Keratinocyte (primary cell): ENCODE measurements around the gene LRCOL1. TPM values are rescaled to one million over a fixed set of nuclear protein-coding genes. Genes with fewer than 3 reads are reported as not detected.

Source experiments
- DNase-seq: peaks from one replicate; pipeline ENCODE4 v3.0.0-alpha.2; 2011; ENCODE audit warnings: low read depth, missing footprints, low spot score
- FAIRE-seq: peaks from 2 replicates; lab custom pipeline; 2011; peaks lifted over from hg19 to GRCh38; lab: Jason Lieb, UNC
- H2AFZ ChIP-seq: 2 replicates; pipeline ENCODE4 v1.6.0; 2012; ENCODE audit warnings: low read length, control low read depth, inconsistent platforms; ENCODE audit not compliant: control insufficient read depth
- H3K27ac ChIP-seq: 2 replicates; pipeline ENCODE4 v1.5.1; 2011; ENCODE audit warnings: low read length; ENCODE audit not compliant: control insufficient read depth, insufficient read depth
- H3K27me3 ChIP-seq: 3 replicates; pipeline ENCODE4 v1.6.0; 2011; ENCODE audit warnings: low read length; ENCODE audit not compliant: control insufficient read depth, insufficient read depth; ENCODE audit errors: extremely low read depth
- H3K36me3 ChIP-seq, 2 experiments: 2 replicates in 1 of 2; 3 replicates in 1 of 2; pipeline ENCODE4 v1.5.1; 2011; ENCODE audit warnings: low read length in 2 of 2, mild to moderate bottlenecking in 1 of 2; ENCODE audit not compliant: control insufficient read depth in 2 of 2, insufficient read depth in 2 of 2; ENCODE audit errors: extremely low read depth in 1 of 2
- H3K4me1 ChIP-seq: 3 replicates; pipeline ENCODE4 v1.5.1; 2011; ENCODE audit warnings: low read length; ENCODE audit not compliant: control insufficient read depth, insufficient read depth; ENCODE audit errors: extremely low read depth
- H3K4me2 ChIP-seq: 3 replicates; pipeline ENCODE4 v1.6.0; 2011; ENCODE audit warnings: low read depth, low read length; ENCODE audit not compliant: control insufficient read depth, insufficient read depth; ENCODE audit errors: extremely low read depth
- H3K4me3 ChIP-seq, 3 experiments: fragments of 200-600 bp in 1 of 3; sonication (generic) in 1 of 3; 2 replicates in 2 of 3; 3 replicates in 1 of 3; pipeline ENCODE4 v1.5.1; 2011 to 2016; ENCODE audit warnings: low read length in 3 of 3, mild to moderate bottlenecking in 3 of 3, control low read depth in 2 of 3, inconsistent platforms in 1 of 3, low read depth in 1 of 3, mixed read lengths in 1 of 3, mixed run types in 1 of 3, moderate library complexity in 1 of 3; ENCODE audit not compliant: control insufficient read depth in 2 of 3, insufficient read depth in 2 of 3; ENCODE audit errors: extremely low read depth in 1 of 3
- H3K79me2 ChIP-seq: 2 replicates; pipeline ENCODE4 v1.6.0; 2012; ENCODE audit warnings: low read length; ENCODE audit not compliant: control insufficient read depth, insufficient read depth
- H3K9ac ChIP-seq: 3 replicates; pipeline ENCODE4 v1.6.0; 2011; ENCODE audit warnings: low read length; ENCODE audit not compliant: control insufficient read depth, insufficient read depth; ENCODE audit errors: extremely low read depth
- H3K9me1 ChIP-seq: 3 replicates; pipeline ENCODE4 v1.6.0; 2011; ENCODE audit warnings: low read length; ENCODE audit not compliant: control insufficient read depth, insufficient read depth; ENCODE audit errors: extremely low read depth
- H3K9me3 ChIP-seq: 2 replicates; pipeline ENCODE4 v1.5.1; 2012; ENCODE audit warnings: low read depth, low read length; ENCODE audit not compliant: control insufficient read depth
- H4K20me1 ChIP-seq: 3 replicates; pipeline ENCODE4 v1.6.0; 2011; ENCODE audit warnings: low read length; ENCODE audit not compliant: control insufficient read depth, insufficient read depth; ENCODE audit errors: extremely low read depth
- CTCF ChIP-seq, 3 experiments: IDR thresholded peaks in 1 of 3; conservative IDR thresholded peaks in 1 of 3; optimal IDR thresholded peaks in 1 of 3; 2 replicates in 2 of 3; 3 replicates in 1 of 3; pipeline versions ENCODE3 to v1.5.1; 2011; ENCODE audit warnings: low read length in 3 of 3, mild to moderate bottlenecking in 3 of 3, moderate library complexity in 2 of 3, control low read depth in 1 of 3, inconsistent platforms in 1 of 3; ENCODE audit not compliant: insufficient read depth in 2 of 3; ENCODE audit errors: extremely low read depth in 1 of 3
- EZH2 ChIP-seq: IDR thresholded peaks from one replicate; pipeline ENCODE4 v1.6.1; 2012; ENCODE audit warnings: inconsistent platforms, mild to moderate bottlenecking, low read length, moderate library complexity
- dilution Hi-C: fragments of 300-500 bp; cut with MboI; formaldehyde crosslinking; loops from one replicate; pipeline ENCODE4 v1.7.0; 2020; ENCODE audit warnings: low sequenced_read_pairs; ENCODE audit not compliant: extremely low pct_ligation_motif_present
- polyA plus RNA-seq, 5 experiments: library from polyadenylated mRNA; depleted of rRNA in 3 of 5; stranded (reverse) in 3 of 5; stranded (forward) in 1 of 5; unstranded in 1 of 5; fragments of >200 nt; gene quantifications; 1 replicate in 1 of 5; 2 replicates in 3 of 5; 3 replicates in 1 of 5; pipeline versions ENCODE4 v1.2.1 to v1.2.3, GENCODE V29; 2011 to 2012; ENCODE audit warnings: missing spikeins in 2 of 5, low read depth in 1 of 5, low replicate concordance in 1 of 5

Gene LRCOL1
- polyA plus RNA-seq, 1 donor (not counting 4 experiments of a cell fraction or from before 2014, with no cell fraction given), result not detected

GRCh38 chr12:132648616-132649225 lies 38.3 kb upstream of the LRCOL1 start:
- Histone ChIP-seq H3K36me3 (peaks cover 12 to 17% of the 10 kb centered on the region in 2 experiments), H3K4me3 (no peak overlapping the region), H3K79me2 (no peaks in the 10 kb centered on the region), H2AFZ (no peak overlapping the region), H3K27ac (no peak overlapping the region), H3K9me3 (no peaks in the 10 kb centered on the region), H4K20me1 (no peaks in the 10 kb centered on the region), H3K9ac (no peak overlapping the region), H3K27me3 (no peaks in the 10 kb centered on the region), H3K4me1 (no peaks in the 10 kb centered on the region), H3K4me2 (no peak overlapping the region), H3K9me1 (no peaks in the 10 kb centered on the region)
- TF ChIP-seq EZH2 (no peak), CTCF (optimal IDR thresholded peaks at IDR 0.05 in 1 of 3, IDR thresholded peaks at IDR 0.05 in 1 of 3, conservative IDR thresholded peaks at IDR 0.05 in 1 of 3; ENCODE audit: extremely low read depth in 1 of 3, insufficient read depth in 2 of 3, low read length in 3 of 3) (no peak)
- DNase-seq, result no peak
- dilution Hi-C loops, result no loop called here
- no peak for FAIRE-seq

GRCh38 chr12:132647858-132648257 lies 37.5 kb upstream of the LRCOL1 start:
- Histone ChIP-seq H3K27ac (no peak overlapping the region), H2AFZ (no peak overlapping the region), H3K4me3 (no peak overlapping the region), H4K20me1 (no peaks in the 10 kb centered on the region), H3K4me1 (no peaks in the 10 kb centered on the region), H3K9me3 (no peaks in the 10 kb centered on the region), H3K79me2 (no peaks in the 10 kb centered on the region), H3K36me3 (peaks cover 12 to 16% of the 10 kb centered on the region in 2 experiments), H3K9ac (no peak overlapping the region), H3K27me3 (no peaks in the 10 kb centered on the region), H3K9me1 (no peaks in the 10 kb centered on the region), H3K4me2 (no peak overlapping the region)
- TF ChIP-seq EZH2 (no peak), CTCF (optimal IDR thresholded peaks at IDR 0.05 in 1 of 3, IDR thresholded peaks at IDR 0.05 in 1 of 3, conservative IDR thresholded peaks at IDR 0.05 in 1 of 3; ENCODE audit: extremely low read depth in 1 of 3, insufficient read depth in 2 of 3, low read length in 3 of 3) (no peak)
- dilution Hi-C loops, result no loop called here
- FAIRE-seq (no peak), DNase-seq (no peak)
